Uterus (tissue), 4 donors: ENCODE data around the gene PCID2. TPM values are rescaled to one million over a fixed set of nuclear protein-coding genes. Genes with fewer than 3 reads are reported as not detected.

Source experiments
- DNase-seq, 2 donors: peaks; one replicate each; pipeline ENCODE4 v3.0.0-alpha.2; 2019 to 2020
- H3K27ac ChIP-seq, 2 donors: fragments of 200-600 bp; sonication (generic); 1 replicate in 1 of 2; 2 replicates in 1 of 2; pipeline ENCODE4 v1.5.1; 2016 to 2018
- H3K27me3 ChIP-seq, 2 donors: fragments of 200-600 bp; sonication (generic); one replicate each; pipeline ENCODE4 v1.5.1; 2018 to 2019; ENCODE audit warnings: control low read depth in 1 of 2
- H3K36me3 ChIP-seq, 2 donors: fragments of 200-600 bp; sonication (generic); one replicate each; pipeline ENCODE4 v1.5.1; 2019; ENCODE audit warnings: control low read depth in 1 of 2
- H3K4me1 ChIP-seq, 2 donors: fragments of 200-600 bp; sonication (generic); one replicate each; pipeline ENCODE4 v1.5.1; 2018 to 2019; ENCODE audit warnings: control low read depth in 1 of 2
- H3K4me3 ChIP-seq, 2 donors: fragments of 200-600 bp; sonication (generic); 1 replicate in 1 of 2; 2 replicates in 1 of 2; pipeline ENCODE4 v1.5.1; 2018 to 2019; ENCODE audit warnings: mild to moderate bottlenecking in 1 of 2
- H3K9me3 ChIP-seq, 2 donors: fragments of 200-600 bp; sonication (generic); one replicate each; pipeline ENCODE4 v1.5.1; 2019; ENCODE audit warnings: control low read depth in 1 of 2
- CTCF ChIP-seq, 4 experiments: fragments of 200-600 bp in 2 of 4; fragments of 450-650 bp in 2 of 4; sonication (generic) in 2 of 4; IDR thresholded peaks; one replicate each; pipeline ENCODE4 v1.5.1; 2016 to 2019; ENCODE audit warnings: antibody characterized with exemption in 4 of 4, mild to moderate bottlenecking in 2 of 4, moderate library complexity in 1 of 4
- POLR2A ChIP-seq, 2 donors: fragments of 450-650 bp; IDR thresholded peaks; one replicate each; pipeline ENCODE4 v1.6.1; 2016; ENCODE audit warnings: antibody characterized with exemption in 2 of 2, mild to moderate bottlenecking in 1 of 2, moderate library complexity in 1 of 2
- intact Hi-C: fragments of 100-400 bp; cut with DNase I; formaldehyde crosslinking; loops from one replicate; pipeline ENCODE4 v1.15.1; 2023; ENCODE audit warnings: low total_unique reads
- total RNA-seq, 4 donors: library from RNA; depleted of rRNA in 3 of 4; stranded (reverse); fragments of >200 nt in 3 of 4; gene quantifications; one replicate each; pipeline versions ENCODE4 v1.1.0 to v1.2.4, GENCODE V29; 2014 to 2023
- donor health status: DM: yes; HTN: yes; CAD: no.

The PCID2 gene
- total RNA-seq, 4 donors from 2014 or later, result 35.9 to 75.6 (median 70.7) TPM

- no peaks in the 10 kb centered on the region for H3K9me3 ChIP-seq
- H3K4me1 ChIP-seq, result no peaks in the 10 kb centered on the region
- H3K36me3 ChIP-seq, result no peaks in the 10 kb centered on the region
- DNase-seq, result no peak
- H3K4me3 ChIP-seq, result no peak overlapping the region
- intact Hi-C loops, result no loop called here
- no peak overlapping the region for H3K27ac ChIP-seq
- TF ChIP-seq CTCF (IDR thresholded peaks at IDR 0.05) (no peak), POLR2A (IDR thresholded peaks at IDR 0.05) (no peak)
- H3K27me3 ChIP-seq, result no peaks in the 10 kb centered on the region
These were observed 66.9 kb downstream of the PCID2 start for GRCh38 chr13:113141601-113141970.

DNA sequence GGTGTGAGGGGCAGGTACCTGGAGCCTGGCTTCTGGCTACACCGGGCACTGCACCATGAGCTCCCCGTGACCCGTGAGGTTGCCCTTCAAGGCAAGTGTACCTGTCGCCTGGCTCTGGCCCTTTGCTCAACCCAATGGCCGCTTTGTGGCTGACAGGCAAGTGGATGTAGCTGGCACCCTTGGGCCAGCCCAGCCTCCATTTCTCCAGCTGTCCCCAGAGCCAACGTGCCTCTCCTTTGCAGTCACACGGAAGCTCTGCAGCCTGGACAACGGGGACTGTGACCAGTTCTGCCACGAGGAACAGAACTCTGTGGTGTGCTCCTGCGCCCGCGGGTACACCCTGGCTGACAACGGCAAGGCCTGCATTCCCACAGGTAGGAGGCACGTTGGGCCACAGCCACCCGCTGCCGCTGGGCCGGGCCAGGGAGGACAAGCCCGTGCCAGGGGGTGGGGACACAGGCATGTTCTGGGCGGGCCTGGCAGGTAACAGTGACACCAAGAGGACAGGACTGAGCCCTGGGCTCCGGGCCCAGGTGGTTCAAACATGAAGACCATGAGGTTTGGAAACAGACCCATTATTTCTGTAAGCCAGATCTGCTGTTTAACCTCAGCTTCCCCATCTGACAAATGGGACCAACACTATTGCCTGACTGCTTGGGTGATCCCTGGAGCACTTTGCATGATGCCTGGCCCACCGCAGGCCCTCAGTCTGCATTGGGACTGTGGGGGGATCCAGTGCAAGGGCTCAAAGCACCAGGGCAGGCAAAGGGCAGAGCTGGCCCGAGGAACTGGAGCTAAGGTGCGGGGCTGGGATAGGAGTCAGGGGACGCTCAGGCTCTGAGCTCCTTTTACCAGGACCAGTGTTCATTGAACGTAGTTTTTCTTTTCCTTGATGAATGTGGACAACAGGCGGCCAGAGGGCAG, 67.5 kb downstream of the PCID2 start:
- Histone ChIP-seq H3K36me3 (no peaks in the 10 kb centered on the region), H3K9me3 (no peaks in the 10 kb centered on the region), H3K27me3 (no peaks in the 10 kb centered on the region), H3K27ac (no peak overlapping the region), H3K4me3 (no peak overlapping the region), H3K4me1 (no peaks in the 10 kb centered on the region)
- no peak for DNase-seq
- TF ChIP-seq POLR2A (IDR thresholded peaks at IDR 0.05) (no peak), CTCF (IDR thresholded peaks at IDR 0.05) (no peak)
- intact Hi-C loops, result no loop called here

GRCh38 chr13:113139577-113139976, 68.9 kb downstream of the PCID2 start:
- intact Hi-C loops, result no loop called here

GRCh38 chr13:113138792-113139551, 69.5 kb downstream of the PCID2 start:
- Histone ChIP-seq H3K4me1 (no peaks in the 10 kb centered on the region), H3K27ac (no peak overlapping the region), H3K27me3 (no peaks in the 10 kb centered on the region), H3K4me3 (no peak overlapping the region), H3K36me3 (no peaks in the 10 kb centered on the region), H3K9me3 (no peaks in the 10 kb centered on the region)
- TF ChIP-seq CTCF (IDR thresholded peaks at IDR 0.05), result no peak
- TF ChIP-seq POLR2A (IDR thresholded peaks at IDR 0.05), result no peak
- intact Hi-C loops, result no loop called here
- DNase-seq, result no peak

More at GRCh38 chr13:113139577-113139976, 68.9 kb downstream of the PCID2 start:
- TF ChIP-seq CTCF (IDR thresholded peaks at IDR 0.05), result no peak
- TF ChIP-seq POLR2A (IDR thresholded peaks at IDR 0.05), result no peak
- no peaks in the 10 kb centered on the region for H3K4me1 ChIP-seq
- no peaks in the 10 kb centered on the region for H3K9me3 ChIP-seq
- H3K36me3 ChIP-seq, result no peaks in the 10 kb centered on the region
- H3K27ac ChIP-seq, result no peak overlapping the region
- H3K27me3 ChIP-seq, result no peaks in the 10 kb centered on the region
- DNase-seq, result no peak
- no peak overlapping the region for H3K4me3 ChIP-seq
